Glutamatergic neuron (in vitro differentiated cells): ENCODE measurements around the gene GPATCH4. TPM values are rescaled to one million over a fixed set of nuclear protein-coding genes. Genes with fewer than 3 reads are reported as not detected.
"Not testable (repeated sequence)": the region's sequence is repeated elsewhere in the genome, so short reads cannot be mapped to it uniquely, and the experiment has no call there.

Experiments
- DNase-seq: peaks from one replicate; pipeline ENCODE4 v3.0.0; 2022
- H3K27ac Mint-ChIP-seq: one replicate; pipeline ENCODE4 v1.8.0; 2020; ENCODE audit warnings: mild to moderate bottlenecking, mixed read lengths, inconsistent platforms; ENCODE audit not compliant: unreplicated experiment
- H3K27me3 Mint-ChIP-seq: one replicate; pipeline ENCODE4 v1.8.0; 2020; ENCODE audit warnings: mild to moderate bottlenecking, moderate library complexity, mixed read lengths, inconsistent platforms; ENCODE audit not compliant: unreplicated experiment
- H3K36me3 Mint-ChIP-seq: one replicate; pipeline ENCODE4 v1.8.0; 2020; ENCODE audit warnings: mild to moderate bottlenecking, mixed read lengths, inconsistent platforms; ENCODE audit not compliant: unreplicated experiment
- H3K4me1 Mint-ChIP-seq: one replicate; pipeline ENCODE4 v1.8.0; 2020; ENCODE audit warnings: mild to moderate bottlenecking, low read depth, mixed read lengths, inconsistent platforms; ENCODE audit not compliant: unreplicated experiment
- H3K4me3 Mint-ChIP-seq: one replicate; pipeline ENCODE4 v1.8.0; 2020; ENCODE audit warnings: mild to moderate bottlenecking, mixed read lengths, inconsistent platforms; ENCODE audit not compliant: unreplicated experiment
- H3K9me3 Mint-ChIP-seq: one replicate; pipeline ENCODE4 v1.8.0; 2020; ENCODE audit warnings: mild to moderate bottlenecking, moderate library complexity, mixed read lengths, inconsistent platforms; ENCODE audit not compliant: unreplicated experiment
- CTCF ChIP-seq: fragments of 200-600 bp; sonication (generic); IDR thresholded peaks from one replicate; pipeline ENCODE4 v1.5.0; 2021; ENCODE audit not compliant: partially characterized antibody, unreplicated experiment
- total RNA-seq: library from RNA; stranded (reverse); fragmentation: NEBNext Ultra II Directional; extraction: Animal tissue kit (Norgen Biotek cat#: 25700); gene quantifications from one replicate; pipeline ENCODE4 v1.2.1, GENCODE V29; 2021; ENCODE audit not compliant: unreplicated experiment

Gene GPATCH4
- total RNA-seq, 1 donor from 2014 or later, result 13.2 TPM

GRCh38 chr1:156554971-156555370 lies 46.3 kb downstream of the GPATCH4 start:
- no peak for TF ChIP-seq CTCF
- Mint-ChIP-seq H3K9me3 (peaks cover 8% of the 10 kb centered on the region), H3K27me3 (peaks cover 3% of the 10 kb centered on the region), H3K36me3 (peaks cover 4% of the 10 kb centered on the region), H3K27ac (no peak overlapping the region), H3K4me3 (no peak overlapping the region), H3K4me1 (no peaks in the 10 kb centered on the region)
- no peak for DNase-seq

GRCh38 chr1:156553860-156554485 lies 47.3 kb downstream of the GPATCH4 start:
- H3K27me3 Mint-ChIP-seq, result peaks cover 3% of the 10 kb centered on the region
- H3K9me3 Mint-ChIP-seq, result peaks cover 8% of the 10 kb centered on the region
- TF ChIP-seq CTCF, result no peak
- no peaks in the 10 kb centered on the region for H3K4me1 Mint-ChIP-seq
- H3K27ac Mint-ChIP-seq, result no peak overlapping the region
- DNase-seq, result no peak
- peaks cover 4% of the 10 kb centered on the region for H3K36me3 Mint-ChIP-seq
- no peak overlapping the region for H3K4me3 Mint-ChIP-seq

- not testable (repeated sequence) for H3K27ac Mint-ChIP-seq, DNase-seq, H3K4me1 Mint-ChIP-seq, H3K9me3 Mint-ChIP-seq, H3K27me3 Mint-ChIP-seq, H3K36me3 Mint-ChIP-seq
- H3K4me3 Mint-ChIP-seq, result peak overlapping the region; percentile 53
These were observed 48.3 kb downstream of the GPATCH4 start for GRCh38 chr1:156552937-156553336.

- peaks cover 8% of the 10 kb centered on the region for H3K9me3 Mint-ChIP-seq
- H3K4me1 Mint-ChIP-seq, result no peaks in the 10 kb centered on the region
- TF ChIP-seq CTCF, result no peak
- peaks cover 4% of the 10 kb centered on the region for H3K27me3 Mint-ChIP-seq
- no peak for DNase-seq
- H3K4me3 Mint-ChIP-seq, result no peak overlapping the region
- peaks cover 4% of the 10 kb centered on the region for H3K36me3 Mint-ChIP-seq
- H3K27ac Mint-ChIP-seq, result no peak overlapping the region
These were observed 48.8 kb downstream of the GPATCH4 start for GRCh38 chr1:156552518-156552917.

GRCh38 chr1:156551869-156552268 lies 49.4 kb downstream of the GPATCH4 start:
- no peaks in the 10 kb centered on the region for H3K4me1 Mint-ChIP-seq
- no peak overlapping the region for H3K27ac Mint-ChIP-seq
- TF ChIP-seq CTCF, result no peak
- peaks cover 4% of the 10 kb centered on the region for H3K36me3 Mint-ChIP-seq
- no peak overlapping the region for H3K4me3 Mint-ChIP-seq
- peaks cover 8% of the 10 kb centered on the region for H3K9me3 Mint-ChIP-seq
- DNase-seq, result no peak
- H3K27me3 Mint-ChIP-seq, result peaks cover 6% of the 10 kb centered on the region
